SU-DHL-6 (cell line): ENCODE results near the gene ETF1.

ENCODE experiments used
- EZH2phosphoT487 ChIP-seq: fragments of 200-600 bp; sonication (generic), shearing (Covaris generic); conservative IDR thresholded peaks from 2 replicates; pipeline ENCODE4 v1.6.1; 2018; ENCODE audit warnings: mild to moderate bottlenecking, antibody characterized with exemption, low read length, moderate library complexity, mixed read lengths
- TF ChIP-seq, protein P1 (sequence below): fragments of 200-600 bp; sonication (generic); IDR thresholded peaks from one replicate; pipeline ENCODE4 v1.5.1; 2017; ENCODE audit warnings: antibody characterized with exemption, mild to moderate bottlenecking, low read length, moderate library complexity; ENCODE audit not compliant: insufficient read depth, poor library complexity, severe bottlenecking

DNA sequence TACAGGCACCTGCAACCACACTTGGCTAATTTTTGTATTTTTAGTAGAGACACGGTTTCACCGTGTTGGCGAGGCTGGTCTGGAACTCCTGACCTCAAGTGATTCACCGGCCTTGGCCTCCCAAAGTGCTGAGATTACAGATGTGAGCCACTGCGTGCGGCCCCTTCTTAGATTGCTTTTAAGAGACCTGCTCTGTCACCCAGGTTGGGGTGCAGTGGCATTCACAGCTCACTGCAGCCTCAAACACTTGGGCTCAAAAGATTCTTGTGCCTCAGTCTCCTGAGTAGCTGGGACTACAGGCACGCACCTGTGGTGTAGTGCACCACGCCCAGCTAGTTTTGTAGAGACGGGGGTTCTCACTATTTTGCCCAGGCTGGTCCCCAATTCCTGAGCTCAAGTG is 21.2 kb upstream of the ETF1 start:
- TF ChIP-seq, protein P1, sequence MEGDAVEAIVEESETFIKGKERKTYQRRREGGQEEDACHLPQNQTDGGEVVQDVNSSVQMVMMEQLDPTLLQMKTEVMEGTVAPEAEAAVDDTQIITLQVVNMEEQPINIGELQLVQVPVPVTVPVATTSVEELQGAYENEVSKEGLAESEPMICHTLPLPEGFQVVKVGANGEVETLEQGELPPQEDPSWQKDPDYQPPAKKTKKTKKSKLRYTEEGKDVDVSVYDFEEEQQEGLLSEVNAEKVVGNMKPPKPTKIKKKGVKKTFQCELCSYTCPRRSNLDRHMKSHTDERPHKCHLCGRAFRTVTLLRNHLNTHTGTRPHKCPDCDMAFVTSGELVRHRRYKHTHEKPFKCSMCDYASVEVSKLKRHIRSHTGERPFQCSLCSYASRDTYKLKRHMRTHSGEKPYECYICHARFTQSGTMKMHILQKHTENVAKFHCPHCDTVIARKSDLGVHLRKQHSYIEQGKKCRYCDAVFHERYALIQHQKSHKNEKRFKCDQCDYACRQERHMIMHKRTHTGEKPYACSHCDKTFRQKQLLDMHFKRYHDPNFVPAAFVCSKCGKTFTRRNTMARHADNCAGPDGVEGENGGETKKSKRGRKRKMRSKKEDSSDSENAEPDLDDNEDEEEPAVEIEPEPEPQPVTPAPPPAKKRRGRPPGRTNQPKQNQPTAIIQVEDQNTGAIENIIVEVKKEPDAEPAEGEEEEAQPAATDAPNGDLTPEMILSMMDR, result no peak
- no peak for TF ChIP-seq EZH2phosphoT487
